ENCODE measurements around the gene CDK19.

- no peak for TF ChIP-seq SRF (IDR thresholded peaks at IDR 0.05; ENCODE audit: low read depth in 2 of 2, low read length in 2 of 2)
- TF ChIP-seq, protein P1, sequence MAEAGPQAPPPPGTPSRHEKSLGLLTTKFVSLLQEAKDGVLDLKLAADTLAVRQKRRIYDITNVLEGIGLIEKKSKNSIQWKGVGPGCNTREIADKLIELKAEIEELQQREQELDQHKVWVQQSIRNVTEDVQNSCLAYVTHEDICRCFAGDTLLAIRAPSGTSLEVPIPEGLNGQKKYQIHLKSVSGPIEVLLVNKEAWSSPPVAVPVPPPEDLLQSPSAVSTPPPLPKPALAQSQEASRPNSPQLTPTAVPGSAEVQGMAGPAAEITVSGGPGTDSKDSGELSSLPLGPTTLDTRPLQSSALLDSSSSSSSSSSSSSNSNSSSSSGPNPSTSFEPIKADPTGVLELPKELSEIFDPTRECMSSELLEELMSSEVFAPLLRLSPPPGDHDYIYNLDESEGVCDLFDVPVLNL (IDR thresholded peaks at IDR 0.05; ENCODE audit: low read depth, low read length) = no peak
- no peak for TF ChIP-seq CBFB (IDR thresholded peaks at IDR 0.05; ENCODE audit: low read depth)
- TF ChIP-seq, protein P2, sequence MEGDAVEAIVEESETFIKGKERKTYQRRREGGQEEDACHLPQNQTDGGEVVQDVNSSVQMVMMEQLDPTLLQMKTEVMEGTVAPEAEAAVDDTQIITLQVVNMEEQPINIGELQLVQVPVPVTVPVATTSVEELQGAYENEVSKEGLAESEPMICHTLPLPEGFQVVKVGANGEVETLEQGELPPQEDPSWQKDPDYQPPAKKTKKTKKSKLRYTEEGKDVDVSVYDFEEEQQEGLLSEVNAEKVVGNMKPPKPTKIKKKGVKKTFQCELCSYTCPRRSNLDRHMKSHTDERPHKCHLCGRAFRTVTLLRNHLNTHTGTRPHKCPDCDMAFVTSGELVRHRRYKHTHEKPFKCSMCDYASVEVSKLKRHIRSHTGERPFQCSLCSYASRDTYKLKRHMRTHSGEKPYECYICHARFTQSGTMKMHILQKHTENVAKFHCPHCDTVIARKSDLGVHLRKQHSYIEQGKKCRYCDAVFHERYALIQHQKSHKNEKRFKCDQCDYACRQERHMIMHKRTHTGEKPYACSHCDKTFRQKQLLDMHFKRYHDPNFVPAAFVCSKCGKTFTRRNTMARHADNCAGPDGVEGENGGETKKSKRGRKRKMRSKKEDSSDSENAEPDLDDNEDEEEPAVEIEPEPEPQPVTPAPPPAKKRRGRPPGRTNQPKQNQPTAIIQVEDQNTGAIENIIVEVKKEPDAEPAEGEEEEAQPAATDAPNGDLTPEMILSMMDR (IDR thresholded peaks at IDR 0.05 in 2 of 3, conservative IDR thresholded peaks at IDR 0.05 in 1 of 3; ENCODE audit: control insufficient read depth in 2 of 3, extremely low read depth in 1 of 3, insufficient read depth in 1 of 3, low read depth in 3 of 3, low read length in 3 of 3) = no peak
These were observed 141.2 kb downstream of the CDK19 start for GRCh38 chr6:110674096-110674495.

All from GM12878 (cell line).